ENCODE data around the gene CIT.

GRCh38 chr12:119762619-119763018 is 114.5 kb downstream of the CIT start:
- TF ChIP-seq CTCF (IDR thresholded peaks at IDR 0.05) (no peak), POLR2A (IDR thresholded peaks at IDR 0.05) (no peak)

Data from lower leg skin (tissue), 3 donors.